ENCODE measurements around the gene RASSF3. TPM values are rescaled to one million over a fixed set of nuclear protein-coding genes. Genes with fewer than 3 reads are reported as not detected.
A peak's percentile ranks its signal among the peaks of the same experiment; 100 is the strongest.

RASSF3 gene
- total RNA-seq, 2 donors from 2014 or later, result 116 to 118 TPM

DNA sequence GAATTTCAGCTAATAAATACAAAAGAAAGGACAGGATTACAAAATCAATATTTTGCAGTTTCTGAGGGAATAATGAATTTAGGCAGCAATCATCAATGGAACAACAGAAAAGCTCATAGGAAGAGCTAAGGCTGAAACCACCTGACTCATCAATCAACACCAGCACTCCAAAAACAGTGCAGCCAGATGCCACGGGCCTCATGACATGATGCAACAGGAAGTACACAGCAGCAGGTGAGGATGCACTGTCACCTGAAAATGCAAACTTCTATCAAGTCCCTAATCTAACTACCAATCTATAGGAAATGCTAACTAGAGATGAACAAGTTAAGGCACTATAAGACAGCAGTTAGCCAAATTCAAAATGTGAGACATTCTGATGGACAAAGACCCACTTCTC is 127.2 kb downstream of the RASSF3 start:
- DNase-seq (no peak), ATAC-seq (no peak)
- intact Hi-C loops (cut with DNase I), result no loop called here

DNA sequence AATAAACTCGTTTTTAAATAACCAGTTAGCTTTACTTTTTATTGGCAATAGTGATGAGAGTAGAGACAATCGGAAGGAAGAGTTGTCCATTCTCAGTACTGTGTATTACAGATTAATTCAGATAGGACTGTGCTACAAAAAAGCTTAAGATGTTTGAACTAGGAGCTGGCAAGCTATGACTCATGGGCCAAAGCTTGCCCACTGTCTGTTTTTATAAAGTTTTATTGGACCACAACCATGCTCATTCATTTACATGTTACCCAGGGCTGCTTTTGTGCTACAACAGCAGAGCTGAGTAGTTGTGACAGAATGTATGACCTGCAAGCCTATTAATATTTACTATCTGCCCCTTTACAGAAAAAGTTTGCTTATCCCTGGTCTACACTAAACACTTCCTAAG is 129.5 kb downstream of the RASSF3 start:
- intact Hi-C loops (cut with DNase I), result no loop called here
- ATAC-seq (no peak), DNase-seq (no peak)

GRCh38 chr12:64740646-64741045 is 130.4 kb downstream of the RASSF3 start:
- no peak for DNase-seq
- ATAC-seq, result no peak
- intact Hi-C loops (cut with DNase I), result no loop called here

GRCh38 chr12:64742416-64742815 is 132.1 kb downstream of the RASSF3 start:
- intact Hi-C loops (cut with DNase I), result no loop called here
- ATAC-seq, result no peak
- DNase-seq, result no peak

- DNase-seq, result no peak
- intact Hi-C loops (cut with DNase I), result no loop called here
- ATAC-seq, result no peak
Observed at GRCh38 chr12:64743206-64743605, 132.9 kb downstream of the RASSF3 start.

GRCh38 chr12:64744422-64745258 is 134.3 kb downstream of the RASSF3 start:
- no peak for DNase-seq
- intact Hi-C loops (cut with DNase I), result no loop called here
- peak in 1 of 2 donors; percentile 40 for ATAC-seq

GRCh38 chr12:64745259-64745807 is 135.0 kb downstream of the RASSF3 start:
- ATAC-seq, result no peak
- no peak for DNase-seq
- intact Hi-C loops (cut with DNase I), result no loop called here

DNA sequence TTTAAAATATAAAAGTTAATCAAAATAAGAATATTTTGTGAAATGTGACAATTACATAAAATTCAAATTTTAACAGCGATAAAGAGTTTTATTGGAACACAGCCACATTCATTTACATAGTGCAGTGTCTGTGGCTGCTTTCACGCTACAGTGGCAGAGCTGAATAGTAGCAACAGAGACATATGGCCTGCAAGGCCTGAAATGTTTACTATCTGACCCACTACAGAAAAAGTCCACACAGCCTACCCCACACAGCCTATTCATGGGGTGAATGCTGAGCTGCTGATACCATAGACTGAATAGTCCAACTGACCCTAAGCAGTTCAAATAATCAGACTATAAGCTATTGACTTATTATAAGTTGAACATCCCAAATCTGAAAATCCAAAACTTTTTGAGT is 135.7 kb downstream of the RASSF3 start:
- DNase-seq (no peak), ATAC-seq (no peak)
- intact Hi-C loops (cut with DNase I), result no loop called here

DNA sequence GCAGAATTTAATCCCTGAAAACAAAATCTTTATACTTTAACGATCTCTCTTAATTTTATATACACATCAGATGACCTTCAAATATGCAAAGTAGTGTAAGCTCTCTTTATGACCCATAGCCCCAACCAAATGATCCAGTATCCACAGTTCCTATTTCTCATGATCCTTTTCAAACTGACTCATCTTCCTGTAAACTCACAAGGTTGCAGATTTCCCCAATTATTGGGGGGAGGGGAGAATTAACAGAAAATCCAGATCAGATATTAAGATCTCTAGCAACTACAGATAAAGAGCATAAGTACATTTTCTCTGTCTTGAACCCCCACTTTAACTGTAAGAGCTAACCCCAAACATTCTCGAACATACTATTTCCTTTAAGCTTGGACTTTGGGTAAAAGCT is 136.4 kb downstream of the RASSF3 start:
- ATAC-seq (no peak), DNase-seq (no peak)
- intact Hi-C loops (cut with DNase I), result no loop called here

Small RNA genes lying within 50 kb of the gene (microRNA-seq; reads per million reads assigned to microRNA genes)
- gene MIR548C, result 0 reads per million in 2 donors
- gene MIR548Z, result 0 reads per million in 2 donors

Other genes with a start within 250 kb of the RASSF3 start
- gene C12orf56, start 219.7 kb upstream of the RASSF3 start, total RNA-seq, result not detected
- gene XPOT, start 206.1 kb upstream of the RASSF3 start, total RNA-seq, result 10 to 100 TPM; 31.8 to 38.2 TPM
- gene TBK1, start 158.4 kb upstream of the RASSF3 start, total RNA-seq, result 10 to 100 TPM; 12.2 to 13.2 TPM
- 100 to 1,000 TPM; 102 to 110 TPM for gene GNS, start 148.9 kb downstream of the RASSF3 start, total RNA-seq
- 1 to 10 TPM; 1.3 to 3.0 TPM for gene TBC1D30, start 214.2 kb downstream of the RASSF3 start, total RNA-seq

Measured in left cardiac atrium (tissue), 4 donors.